GM21825 (cell line): ENCODE data around the gene PXDN.
"Not testable (repeated sequence)": the region's sequence is repeated elsewhere in the genome, so short reads cannot be mapped to it uniquely, and the experiment has no call there.

Experiments
- ATAC-seq: cut with Tn5 transposase; IDR thresholded peaks from one replicate; pipeline ENCODE4 v1.9.1; 2021; ENCODE audit warnings: mild to moderate bottlenecking, moderate library complexity; ENCODE audit not compliant: unreplicated experiment

Gene PXDN

DNA sequence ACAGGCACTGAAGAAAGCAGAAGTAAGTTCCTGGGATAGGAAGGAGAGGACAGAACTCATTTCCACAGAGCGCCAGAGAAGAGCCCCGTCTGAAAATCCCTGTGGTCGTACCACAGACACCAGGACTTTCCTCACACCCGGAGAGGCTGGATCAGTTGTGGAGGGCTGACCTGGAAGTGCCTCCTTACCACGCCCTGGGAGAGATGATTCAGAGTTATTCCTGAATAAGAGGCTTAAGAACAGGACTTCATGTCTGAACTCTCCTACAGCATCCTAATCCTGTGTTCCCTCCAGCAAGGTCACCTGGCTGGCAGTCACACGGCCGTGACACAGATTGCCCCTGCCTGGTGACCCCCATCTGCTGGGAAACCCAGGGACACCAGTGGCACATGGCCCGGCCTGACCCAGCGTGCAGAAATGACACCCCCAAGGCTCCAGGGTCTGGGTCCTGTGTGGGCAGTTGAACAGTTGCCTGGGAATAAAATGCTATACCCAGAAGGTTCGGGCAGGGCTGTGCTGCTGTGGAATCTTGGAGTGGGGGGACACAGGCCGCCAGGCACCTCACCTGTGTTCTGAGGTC lies 105.9 kb downstream of the PXDN start:
- ATAC-seq: no peak

DNA sequence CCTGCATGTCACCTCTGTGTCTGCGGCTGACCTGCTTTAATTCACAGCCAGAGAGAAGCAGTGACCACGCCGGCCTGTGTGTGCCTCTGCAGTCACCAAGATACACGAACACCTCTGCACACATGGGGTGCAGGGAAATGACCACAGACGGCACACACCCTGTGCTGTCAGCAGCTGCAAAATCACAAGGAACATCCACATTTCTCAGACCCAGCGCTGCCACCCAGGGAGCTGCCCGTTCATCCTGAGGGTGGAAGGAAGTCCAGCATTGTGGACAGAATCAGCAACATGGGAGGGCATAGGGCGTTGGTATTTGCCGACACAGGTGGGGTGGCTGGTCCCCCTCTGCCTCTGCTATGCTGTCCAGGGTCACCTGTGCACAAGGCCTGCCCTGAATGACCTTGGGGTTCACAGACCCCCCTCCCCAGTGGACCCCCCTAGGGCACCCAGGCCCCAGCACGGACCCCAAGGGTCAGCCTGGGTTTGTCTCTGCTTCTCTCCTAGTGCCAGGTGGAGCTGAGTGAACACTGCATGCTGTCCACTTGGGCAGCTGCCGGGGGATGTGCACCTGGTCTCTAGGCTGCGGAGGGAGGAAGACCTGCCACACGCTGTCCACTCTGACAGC lies 107.4 kb downstream of the PXDN start:
- ATAC-seq: no peak

DNA sequence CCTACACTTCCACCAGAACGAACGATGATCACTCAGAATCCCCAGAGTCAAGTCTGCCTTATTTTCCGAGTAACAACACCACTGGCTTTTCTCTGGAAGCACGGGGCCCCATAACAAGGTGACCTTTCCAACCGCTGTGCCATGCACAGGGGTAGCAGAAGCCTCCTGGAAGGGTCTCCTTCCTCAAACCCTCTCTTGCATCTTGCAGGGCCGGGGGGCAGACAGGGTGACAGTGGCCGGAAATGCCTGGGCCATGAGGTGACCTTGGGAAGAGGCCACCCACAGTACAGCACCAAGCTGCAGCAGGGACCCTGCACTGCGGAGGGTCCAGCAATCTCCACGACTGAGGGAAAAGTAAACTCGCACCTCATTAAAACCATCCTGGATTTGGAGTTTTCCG lies 108.5 kb downstream of the PXDN start:
- no peak for ATAC-seq

DNA sequence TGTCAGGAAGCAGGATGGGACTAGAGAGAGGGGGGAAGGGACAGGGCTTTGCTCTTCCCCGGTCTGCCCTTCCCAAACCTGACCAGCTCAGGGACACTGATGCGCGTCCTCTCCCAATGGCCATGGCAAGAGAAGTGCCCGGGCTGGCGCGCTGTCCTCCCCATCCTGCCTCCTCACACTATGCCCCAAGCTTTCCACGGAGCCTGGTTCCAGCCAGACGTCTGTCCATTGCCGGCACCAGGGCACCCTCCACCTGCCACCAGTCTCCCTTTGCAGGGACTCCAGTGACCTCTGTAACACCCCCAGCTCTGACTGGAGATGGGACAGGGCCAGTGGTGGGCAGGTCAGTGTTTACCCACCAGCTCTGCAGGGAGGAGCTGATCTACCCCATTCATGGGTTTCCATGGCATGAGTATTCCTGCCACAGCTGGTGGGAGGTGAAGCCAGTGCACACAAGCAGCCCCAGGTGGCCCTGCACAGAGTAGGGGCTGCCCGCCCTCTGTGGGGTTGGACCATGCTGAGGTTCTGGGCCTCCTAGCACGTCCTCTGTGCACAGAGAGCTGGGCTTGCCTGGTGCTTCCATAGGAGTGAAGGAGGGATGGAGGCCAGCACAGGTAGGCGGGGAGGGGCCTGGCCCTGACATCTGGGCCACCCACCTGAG lies 109.5 kb downstream of the PXDN start:
- ATAC-seq: no peak

DNA sequence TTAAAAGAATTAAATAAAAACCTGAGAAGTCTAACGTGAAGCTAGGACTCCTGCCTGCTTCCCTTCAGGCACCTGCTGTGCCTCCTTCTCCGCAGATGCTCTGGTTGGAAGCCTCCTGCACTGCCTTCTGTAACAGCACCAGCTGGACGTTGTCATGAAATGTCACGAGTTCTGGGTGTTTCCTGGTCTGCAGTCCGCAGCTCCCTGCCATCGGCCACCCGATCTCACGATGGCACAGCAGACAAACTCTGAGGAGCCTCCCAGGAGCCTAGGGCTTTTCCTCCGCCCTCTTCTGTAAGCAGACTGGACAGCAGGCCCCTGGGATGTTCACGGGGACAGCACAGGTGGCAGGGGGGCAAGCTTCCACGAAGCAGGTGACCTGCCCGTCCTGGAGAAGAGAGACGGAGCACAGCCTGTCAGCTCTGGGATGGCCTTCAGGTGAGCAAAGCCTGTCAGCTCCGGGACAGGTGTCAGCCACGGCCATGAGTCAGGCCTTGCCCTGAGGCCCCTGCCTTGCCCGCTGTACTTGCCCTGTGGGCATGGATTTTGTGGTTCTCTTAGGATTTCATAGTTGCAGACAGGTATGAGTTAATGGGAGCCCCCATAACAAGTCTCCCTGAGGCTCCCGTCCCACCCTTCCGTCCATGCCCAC lies 110.3 kb downstream of the PXDN start:
- no peak for ATAC-seq

- ATAC-seq: no peak
Measured at GRCh38 chr2:1633092-1633671, 111.1 kb downstream of the PXDN start.

DNA sequence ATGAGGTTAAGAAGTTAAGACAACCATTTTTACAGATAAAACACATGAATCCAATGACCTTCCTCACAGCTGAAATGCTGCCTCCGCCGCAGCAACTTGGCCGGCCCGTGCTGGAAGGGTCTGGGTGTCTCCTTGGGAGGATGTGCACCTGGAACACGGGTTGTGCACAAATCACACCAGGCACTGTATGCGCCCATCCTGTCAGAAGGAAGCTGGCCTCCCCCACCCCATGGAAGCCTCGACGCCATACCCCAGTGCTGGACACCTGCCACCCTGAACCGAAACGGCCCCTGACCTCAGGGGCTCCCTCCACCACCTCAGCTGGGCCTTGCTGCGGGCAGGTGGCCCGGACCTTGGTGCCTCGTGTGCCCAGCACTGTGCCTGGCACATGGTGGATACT lies 111.8 kb downstream of the PXDN start:
- ATAC-seq: no peak

DNA sequence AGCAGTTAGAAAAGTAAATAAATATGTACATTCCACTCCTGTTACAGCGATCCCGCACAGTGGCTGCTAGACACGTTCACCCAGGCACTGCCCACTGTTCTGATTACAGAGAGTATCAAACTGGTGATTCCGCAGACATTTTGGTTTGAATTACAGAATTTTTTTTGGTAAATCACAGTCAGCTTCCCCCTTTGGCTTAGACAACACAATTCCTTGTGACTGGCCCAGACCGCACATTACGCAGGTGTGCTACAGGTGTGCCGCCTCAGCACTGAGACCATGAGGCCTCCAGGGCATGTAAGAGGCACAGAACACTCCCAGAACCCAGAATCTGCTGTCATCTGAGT lies 112.3 kb downstream of the PXDN start:
- no peak for ATAC-seq

DNA sequence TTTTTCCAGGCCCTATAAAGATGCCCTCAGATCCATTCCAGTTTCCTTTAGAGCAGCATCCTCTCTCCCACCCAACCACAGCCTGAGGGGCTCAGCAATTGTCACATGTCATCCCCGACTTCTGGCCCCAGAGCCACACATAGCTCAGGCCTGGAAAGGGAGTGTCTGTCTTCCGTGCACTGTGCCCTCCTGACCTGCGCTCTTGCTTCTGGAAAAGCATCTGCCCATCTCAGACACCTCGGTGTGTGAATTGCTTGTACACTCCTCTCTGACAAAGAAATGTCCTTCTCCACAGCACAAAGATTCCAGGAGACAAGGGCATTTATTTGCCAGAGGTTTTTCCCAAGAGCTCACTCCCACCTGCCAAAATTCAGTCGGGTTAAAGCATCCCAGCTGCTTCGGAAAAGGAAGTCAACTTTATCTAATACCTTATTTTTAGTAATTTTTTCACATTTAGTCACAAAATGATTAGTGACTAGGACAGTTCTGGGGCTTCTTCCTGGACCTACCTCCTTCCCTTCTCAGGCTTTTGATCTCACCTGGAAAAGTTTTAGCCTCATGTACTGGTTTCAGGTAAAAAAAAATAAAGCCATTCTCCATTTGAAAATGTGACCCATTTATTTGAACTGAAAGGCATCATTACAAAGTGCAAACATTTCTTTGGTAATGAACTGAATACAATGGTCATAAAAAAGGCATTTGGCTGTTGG lies 112.9 kb downstream of the PXDN start:
- no peak for ATAC-seq

GRCh38 chr2:1628893-1629292 lies 115.4 kb downstream of the PXDN start:
- ATAC-seq: no peak

DNA sequence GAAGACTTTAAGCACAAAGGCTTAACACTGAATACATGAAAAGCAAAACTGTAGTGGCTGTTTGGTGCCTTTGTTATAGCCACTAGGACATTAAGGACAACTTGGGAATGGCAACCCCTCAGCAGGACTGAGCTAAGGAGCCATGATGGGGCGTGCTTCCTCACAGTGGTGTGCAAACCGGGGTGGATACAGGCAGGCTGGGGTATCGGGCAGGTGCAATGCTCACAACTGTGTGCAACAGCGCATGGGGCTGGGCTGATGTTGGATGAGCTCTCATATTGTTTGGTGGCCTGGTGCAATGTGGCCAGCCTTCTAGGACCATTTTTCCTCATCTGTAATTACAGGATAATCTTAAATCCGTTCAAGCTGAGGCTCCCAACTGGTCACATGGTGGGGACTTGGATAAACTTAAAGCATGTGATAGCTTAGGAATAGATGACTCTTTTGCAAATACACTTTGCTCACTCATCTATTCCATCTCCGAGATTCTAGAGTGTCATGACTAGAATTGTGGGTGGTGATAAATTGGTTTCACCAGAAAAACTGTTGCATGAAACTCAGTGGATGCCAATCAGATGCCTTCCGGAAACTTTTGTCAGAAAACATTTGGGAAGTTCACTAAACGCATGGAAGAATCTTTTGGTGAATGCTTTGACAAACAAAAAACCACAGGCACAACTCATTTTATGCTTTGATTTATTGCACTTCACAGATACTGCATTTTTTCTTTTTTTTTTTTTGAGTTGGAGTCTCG lies 116.5 kb downstream of the PXDN start:
- no peak for ATAC-seq

DNA sequence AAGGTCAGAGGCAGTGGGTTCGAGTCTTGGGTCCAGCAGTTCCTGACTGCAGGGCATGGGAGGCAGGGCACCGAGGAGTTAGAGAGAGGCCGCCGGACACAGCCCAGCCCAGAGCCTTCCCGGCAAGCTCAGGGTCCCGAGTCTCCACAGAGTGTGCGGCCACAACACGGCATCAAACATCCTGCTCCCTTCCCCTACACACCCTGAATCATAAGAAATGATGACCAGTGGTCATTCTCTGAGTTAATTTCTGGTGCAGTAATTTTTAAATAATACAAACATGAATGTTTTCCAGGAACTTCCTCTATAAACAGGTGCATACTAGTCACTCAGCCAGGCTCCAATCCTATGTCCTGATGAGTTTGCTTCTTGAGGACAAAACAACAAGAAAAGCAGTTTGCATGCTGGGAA lies 118.0 kb downstream of the PXDN start:
- no peak for ATAC-seq

GRCh38 chr2:1625281-1626001 lies 118.9 kb downstream of the PXDN start:
- no peak for ATAC-seq

- ATAC-seq: no peak
Measured at GRCh38 chr2:1623906-1624445, 120.3 kb downstream of the PXDN start.

- ATAC-seq: no peak
Measured at GRCh38 chr2:1622521-1623200, 121.7 kb downstream of the PXDN start.

DNA sequence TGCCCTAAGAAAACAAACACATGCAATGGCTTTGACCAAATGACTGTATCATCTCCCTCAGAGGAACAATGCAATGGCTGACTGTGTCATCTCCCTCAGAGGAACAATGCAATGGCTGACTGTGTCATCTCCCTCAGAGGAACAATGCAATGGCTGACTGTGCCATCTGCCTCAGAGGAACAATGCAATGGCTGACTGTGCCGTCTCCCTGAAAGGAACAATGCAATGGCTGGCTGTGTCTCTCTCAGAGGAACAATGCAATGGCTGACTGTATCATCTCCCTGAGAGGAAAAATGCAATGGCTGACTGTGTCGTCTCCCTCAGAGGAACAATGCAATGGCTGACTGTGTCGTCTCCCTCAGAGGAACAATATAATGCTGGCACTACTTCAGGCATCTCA lies 122.3 kb downstream of the PXDN start:
- not testable (repeated sequence) for ATAC-seq

DNA sequence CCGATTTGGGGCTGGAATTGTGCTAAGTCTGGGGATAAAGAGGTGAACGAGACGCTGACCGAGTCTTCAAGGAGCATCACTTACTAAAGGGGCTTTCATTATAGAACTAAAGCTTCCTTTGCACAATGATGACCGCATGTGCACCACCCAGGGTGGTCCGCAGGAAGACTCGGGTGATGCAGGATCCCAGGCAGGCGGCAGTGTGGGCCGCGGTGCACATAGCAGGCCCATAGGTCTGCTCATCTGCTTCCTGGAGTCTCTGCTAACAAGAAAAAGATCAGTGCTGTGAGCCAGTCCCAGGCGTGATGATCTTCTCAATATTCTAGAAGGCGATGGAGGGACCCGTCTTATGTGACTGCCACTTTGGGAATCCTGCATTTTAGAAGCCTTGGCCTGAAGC lies 122.8 kb downstream of the PXDN start:
- no peak for ATAC-seq

DNA sequence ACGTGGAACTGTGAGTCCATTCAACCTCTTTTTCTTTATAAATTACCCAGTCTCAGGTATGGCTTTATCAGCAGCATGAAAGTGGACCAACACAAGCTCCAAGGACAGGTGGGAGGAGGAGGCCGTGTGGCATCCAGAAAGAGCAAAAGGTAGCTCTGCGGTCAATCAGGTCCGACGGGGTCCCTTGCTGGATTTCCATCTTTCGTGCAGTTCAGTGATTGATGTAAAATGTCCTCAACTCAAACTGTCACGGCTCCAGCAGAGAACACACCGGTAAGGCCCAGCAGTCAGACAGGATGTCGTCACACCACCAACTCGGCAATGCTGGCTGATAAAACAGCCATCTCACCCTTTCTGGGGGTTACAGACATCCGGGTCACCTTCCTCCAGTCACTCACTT lies 123.3 kb downstream of the PXDN start:
- ATAC-seq: no peak

DNA sequence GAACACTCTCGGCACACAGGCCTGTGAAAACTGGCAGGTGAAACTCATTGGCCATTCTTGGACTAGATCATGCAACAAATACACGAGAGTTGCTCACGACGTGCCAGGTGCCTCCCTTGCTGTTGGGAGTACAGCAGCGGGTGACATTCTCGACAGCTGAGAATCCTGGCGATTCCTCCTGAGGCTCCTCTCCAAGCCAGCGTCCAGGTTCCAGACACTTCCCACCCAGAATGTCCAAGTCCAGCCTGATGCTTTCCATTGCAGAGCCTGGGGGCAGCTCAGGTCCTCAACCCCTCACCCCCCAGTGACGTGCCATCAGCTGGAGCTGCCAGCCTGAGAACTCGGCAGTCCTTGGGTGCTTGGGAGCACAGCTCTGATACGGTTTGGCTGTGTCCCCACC lies 124.2 kb downstream of the PXDN start:
- ATAC-seq: no peak
